SHP77 (cell line): ENCODE data around the gene HSD17B1.
"Not testable (repeated sequence)": the region's sequence is repeated elsewhere in the genome, so short reads cannot be mapped to it uniquely, and the experiment has no call there.

ENCODE experiments used
- DNase-seq, 2 experiments: peaks; one replicate each; lab custom pipeline; 2025; lab: John Stamatoyannopoulos, UW

HSD17B1 gene, protein sequence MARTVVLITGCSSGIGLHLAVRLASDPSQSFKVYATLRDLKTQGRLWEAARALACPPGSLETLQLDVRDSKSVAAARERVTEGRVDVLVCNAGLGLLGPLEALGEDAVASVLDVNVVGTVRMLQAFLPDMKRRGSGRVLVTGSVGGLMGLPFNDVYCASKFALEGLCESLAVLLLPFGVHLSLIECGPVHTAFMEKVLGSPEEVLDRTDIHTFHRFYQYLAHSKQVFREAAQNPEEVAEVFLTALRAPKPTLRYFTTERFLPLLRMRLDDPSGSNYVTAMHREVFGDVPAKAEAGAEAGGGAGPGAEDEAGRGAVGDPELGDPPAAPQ

GRCh38 chr17:42552736-42553135 is at the start of gene HSD17B1:
Gene HSD17B1, plus strand, starts transcription at chr17:42552923. Its CDS starts 11 bp downstream, at chr17:42552934.
- DNase-seq: not testable (repeated sequence)

- DNase-seq: no peak
Measured at GRCh38 chr17:42502926-42503325, 49.8 kb upstream of the HSD17B1 start.

DNA sequence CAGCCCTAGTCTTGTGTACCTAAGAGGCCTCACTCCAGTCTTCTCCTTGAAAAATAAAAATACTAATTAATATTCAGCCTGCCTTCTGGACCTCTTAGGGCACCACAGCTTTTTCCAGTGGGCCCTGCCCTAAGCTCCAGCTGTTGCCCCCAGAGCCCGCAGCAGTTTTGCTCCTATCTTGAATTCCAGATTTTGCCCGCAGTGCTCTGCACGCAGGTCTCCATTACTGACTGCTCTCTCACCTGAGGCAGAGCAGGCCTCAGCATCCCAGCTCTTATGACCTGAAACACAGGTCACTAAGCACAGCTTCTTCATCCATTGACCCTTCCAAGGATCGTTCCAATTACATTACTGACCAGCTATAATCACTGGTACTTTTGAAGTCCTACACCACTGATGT is 45.1 kb upstream of the HSD17B1 start:
- DNase-seq: no peak

GRCh38 chr17:42508426-42509165 is 44.1 kb upstream of the HSD17B1 start:
- DNase-seq: no peak

- DNase-seq: no peak
Measured at GRCh38 chr17:42509409-42509808, 43.3 kb upstream of the HSD17B1 start.

DNA sequence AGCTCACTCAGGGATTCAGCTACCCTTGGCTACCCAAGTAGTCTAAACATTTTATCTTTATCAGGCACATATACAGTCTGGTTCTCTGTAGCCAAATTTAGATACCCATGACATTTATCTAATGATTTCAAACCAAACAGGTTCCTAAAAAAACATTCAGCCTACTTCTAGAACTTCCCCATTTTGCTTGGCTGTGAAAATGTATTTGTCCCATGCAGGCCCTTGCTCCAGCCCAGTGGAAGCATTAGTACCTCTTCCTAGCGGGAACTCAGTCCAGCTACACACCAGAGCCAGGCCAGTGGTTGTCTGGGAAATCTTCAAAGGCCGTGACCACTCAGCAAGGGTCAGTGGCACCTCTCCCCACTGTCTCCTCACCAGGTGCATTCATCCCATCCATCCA is 42.9 kb upstream of the HSD17B1 start:
- DNase-seq: no peak

GRCh38 chr17:42512246-42512645 is 40.5 kb upstream of the HSD17B1 start:
- DNase-seq: no peak

DNA sequence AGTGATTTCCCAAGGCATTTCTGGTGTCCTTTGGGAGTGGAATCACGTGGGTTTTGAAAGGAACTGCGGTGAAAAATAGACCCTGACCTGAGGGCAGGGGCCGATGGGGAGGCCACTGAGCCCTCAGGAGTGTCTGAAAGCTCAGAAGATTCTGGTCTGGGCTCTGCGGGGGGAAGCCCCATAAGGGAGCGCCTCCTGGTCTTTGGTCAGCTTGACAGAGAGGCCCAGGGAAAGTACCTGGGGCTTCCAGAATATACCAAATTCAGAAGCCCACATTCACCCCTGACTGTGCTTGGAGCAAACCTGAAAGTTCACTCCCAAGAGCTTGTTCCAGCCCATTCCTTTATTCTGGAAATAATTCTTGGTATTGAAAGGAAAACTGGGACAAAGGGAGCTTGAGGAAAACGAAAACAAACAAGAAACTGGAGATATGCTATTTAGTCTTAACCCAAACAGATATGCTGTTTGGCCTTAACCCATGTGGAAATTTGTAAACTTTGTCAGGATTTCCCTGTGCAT is 39.9 kb upstream of the HSD17B1 start:
- no peak for DNase-seq

DNA sequence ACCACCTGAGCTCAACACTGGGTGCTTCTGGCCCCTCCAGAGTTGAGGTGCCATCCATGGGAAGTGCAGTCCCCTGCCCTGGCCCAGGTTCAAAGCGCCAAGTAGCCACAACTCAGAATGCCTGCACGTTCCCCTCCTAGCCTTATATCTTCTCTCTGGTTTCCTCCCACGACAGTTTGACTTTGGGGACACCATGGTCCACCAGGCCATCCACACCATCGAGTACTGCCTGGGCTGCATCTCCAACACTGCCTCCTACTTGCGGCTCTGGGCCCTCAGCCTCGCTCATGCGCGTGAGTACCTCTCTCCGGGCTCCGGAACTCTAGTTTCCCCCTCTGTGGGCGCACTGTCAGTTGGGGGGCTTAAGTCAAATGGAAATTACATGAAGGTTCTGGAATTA is 39.0 kb upstream of the HSD17B1 start:
- no peak for DNase-seq

DNA sequence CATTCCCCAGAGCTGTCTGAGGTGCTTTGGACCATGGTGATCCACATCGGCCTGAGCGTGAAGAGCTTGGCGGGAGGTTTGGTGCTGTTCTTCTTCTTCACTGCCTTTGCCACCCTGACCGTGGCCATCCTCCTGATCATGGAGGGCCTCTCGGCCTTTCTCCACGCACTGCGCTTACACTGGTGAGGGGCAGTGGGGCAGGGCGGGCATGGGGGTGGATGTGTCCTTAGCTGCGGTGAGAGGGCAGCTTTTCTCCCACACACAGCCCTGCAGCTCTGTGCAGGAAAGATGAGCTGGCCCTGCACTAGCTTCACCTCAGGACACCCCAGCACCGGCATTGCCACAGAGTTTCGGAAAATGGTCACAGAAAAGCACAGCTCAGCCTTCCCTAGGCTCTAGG is 38.4 kb upstream of the HSD17B1 start:
- no peak for DNase-seq

GRCh38 chr17:42514867-42515266 is 37.9 kb upstream of the HSD17B1 start:
- no peak for DNase-seq

DNA sequence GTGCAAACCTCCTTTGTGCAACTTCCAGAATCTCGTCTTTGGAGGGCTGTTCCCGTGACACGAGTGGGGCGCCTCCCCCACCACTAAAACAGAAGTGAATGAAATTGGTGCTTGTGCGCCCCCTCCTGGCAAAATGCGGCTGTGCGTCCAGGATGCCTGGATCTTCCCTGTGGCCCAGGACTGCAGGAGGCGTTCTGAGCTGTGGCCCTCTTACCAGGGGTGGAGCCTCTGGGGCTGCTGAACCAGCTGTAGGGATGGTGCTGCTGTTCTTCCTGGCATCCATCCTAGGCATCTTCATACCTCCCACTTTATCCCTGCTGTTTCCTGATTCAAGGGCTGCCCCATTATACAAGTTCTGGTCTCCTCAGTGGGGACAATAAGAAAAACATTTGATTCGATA is 35.2 kb upstream of the HSD17B1 start:
- DNase-seq: peak; percentile 14 to 58

- no peak for DNase-seq
Measured at GRCh38 chr17:42518046-42518754, 34.5 kb upstream of the HSD17B1 start.

- DNase-seq: no peak
Measured at GRCh38 chr17:42518755-42519545, 33.8 kb upstream of the HSD17B1 start.

- DNase-seq: no peak
Measured at GRCh38 chr17:42519546-42520491, 32.9 kb upstream of the HSD17B1 start.

GRCh38 chr17:42520540-42520951 is 32.2 kb upstream of the HSD17B1 start:
- no peak for DNase-seq

- DNase-seq: no peak
Measured at GRCh38 chr17:42521036-42521435, 31.7 kb upstream of the HSD17B1 start.

DNA sequence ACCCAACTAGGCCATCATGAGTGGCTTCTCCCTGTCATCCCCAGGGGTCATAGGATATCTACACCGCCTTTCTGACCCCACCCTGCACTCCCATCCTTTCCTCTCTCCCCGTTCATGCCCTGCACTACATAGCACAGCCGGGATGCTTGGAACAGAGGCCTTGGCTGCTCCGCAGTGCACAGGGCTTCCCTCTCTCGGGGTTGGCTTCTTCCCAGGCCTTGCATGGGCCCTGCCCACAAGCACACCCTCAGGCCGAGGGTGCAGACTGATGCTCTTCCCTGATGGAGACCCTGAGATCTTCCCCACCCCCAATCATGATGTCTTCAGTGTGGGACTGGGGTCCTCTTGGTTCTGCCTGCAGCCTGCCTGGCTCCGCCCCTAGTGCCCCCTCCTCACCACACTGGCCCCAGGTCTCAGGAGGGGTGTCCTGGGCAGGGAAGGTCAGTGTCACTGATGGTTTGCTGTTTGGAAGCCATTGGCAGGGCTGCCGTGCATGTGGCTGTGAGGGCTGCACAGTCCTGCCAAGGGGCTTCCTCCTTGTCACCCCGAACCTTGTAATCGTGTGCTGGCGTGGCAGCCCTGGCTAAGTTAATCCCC is 31.0 kb upstream of the HSD17B1 start:
- DNase-seq: no peak

DNA sequence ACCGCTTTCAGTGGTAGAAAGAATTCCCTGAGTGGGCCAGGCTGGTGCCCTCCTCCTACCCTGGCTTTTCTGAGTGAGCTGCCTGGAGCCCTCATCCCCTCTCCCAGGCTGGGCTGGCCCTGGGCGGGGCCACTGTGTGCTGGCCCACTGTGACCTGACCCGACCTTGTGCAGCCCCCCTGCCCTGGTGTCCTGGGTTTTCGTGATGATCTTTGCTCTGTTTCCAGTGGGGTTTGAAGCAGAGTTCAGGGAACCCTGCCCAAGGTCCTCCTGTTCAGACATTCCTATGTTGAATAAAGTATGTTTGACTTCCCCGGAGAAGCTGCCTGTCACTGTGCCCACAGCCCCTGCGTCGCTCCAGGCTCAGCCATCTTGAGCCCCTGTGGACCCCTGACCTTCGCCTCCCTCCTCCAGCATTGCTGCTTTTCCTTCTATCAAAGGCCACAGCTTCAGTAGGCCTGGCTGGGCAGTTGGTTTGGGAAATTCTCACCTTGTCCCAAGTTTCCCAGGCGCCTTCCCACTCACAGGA is 30.4 kb upstream of the HSD17B1 start:
- DNase-seq: no peak

DNA sequence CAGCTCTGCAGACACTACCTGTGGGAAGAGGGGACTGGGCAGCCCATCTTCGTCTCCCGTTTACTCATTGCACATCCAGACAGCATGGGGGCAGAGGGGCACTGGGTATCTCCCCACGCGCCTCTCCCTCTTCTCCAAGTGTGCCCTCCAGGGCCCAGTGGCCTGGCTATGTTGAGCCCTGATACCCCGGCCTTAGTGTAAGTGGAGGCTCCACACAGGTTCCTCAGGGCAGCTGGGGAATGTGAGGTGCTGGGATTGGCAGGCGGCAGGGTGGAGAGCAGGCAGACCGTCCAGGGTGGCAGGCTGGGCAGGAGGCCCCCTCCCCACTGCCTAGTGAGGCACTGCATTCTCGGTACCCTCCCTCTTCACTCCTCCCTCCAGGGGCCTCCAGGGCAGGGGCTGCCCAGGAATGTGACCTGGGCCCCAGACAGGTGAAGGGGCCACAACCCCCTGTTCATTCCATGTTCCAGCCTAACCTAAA is 29.9 kb upstream of the HSD17B1 start:
- no peak for DNase-seq
